Measurements from ENCODE around the gene USP38. TPM values are rescaled to one million over a fixed set of nuclear protein-coding genes. Genes with fewer than 3 reads are reported as not detected.
"Not testable (repeated sequence)": the region's sequence is repeated elsewhere in the genome, so short reads cannot be mapped to it uniquely, and the experiment has no call there.

USP38 gene
- 10 to 100 TPM; 25.9 to 27.9 TPM for total RNA-seq

- ChIA-PET POLR2A (interaction anchor here (1.6 to 2.4 kb wide), 3 partner anchors 15 to 330 kb away, joined by 4 to 9 read pairs (median 9); no protein-coding TSS in a partner anchor), CTCF (no interaction called here)
- Mint-ChIP-seq H3K27ac (peak within 1 kb of the TSS; percentile 90), H3K4me1 (peaks cover 41% of the 10 kb centered on the region), H3K4me3 (peak within 1 kb of the TSS; percentile 87), H3K27me3 (no peaks in the 10 kb centered on the region), H3K9me3 (no peaks in the 10 kb centered on the region), H3K36me3 (ENCODE audit: low read depth) (peaks cover 41% of the 10 kb centered on the region)
- peak; percentile 88 for DNase-seq
Measured at GRCh38 chr4:143184503-143185252, at the start of gene USP38. Gene USP38 (plus strand): TSS chr4:143184917. CDS start chr4:143185451, 534 bp downstream.

GRCh38 chr4:143135358-143135757, 49.4 kb upstream of the USP38 start:
- Mint-ChIP-seq H3K27ac (no peak overlapping the region), H3K4me3 (no peak overlapping the region), H3K9me3 (no peaks in the 10 kb centered on the region), H3K36me3 (ENCODE audit: low read depth) (no peaks in the 10 kb centered on the region), H3K4me1 (no peaks in the 10 kb centered on the region), H3K27me3 (peaks cover 3% of the 10 kb centered on the region)
- DNase-seq = no peak
- POLR2A ChIA-PET = no interaction called here
- CTCF ChIA-PET = no interaction called here

GRCh38 chr4:143140696-143141095, 44.0 kb upstream of the USP38 start:
- no peak for DNase-seq
- POLR2A ChIA-PET = no interaction called here
- Mint-ChIP-seq H3K9me3 (peaks cover 6% of the 10 kb centered on the region), H3K27ac (no peak overlapping the region), H3K36me3 (ENCODE audit: low read depth) (no peaks in the 10 kb centered on the region), H3K4me1 (no peaks in the 10 kb centered on the region), H3K4me3 (no peak overlapping the region), H3K27me3 (peaks cover 3% of the 10 kb centered on the region)
- CTCF ChIA-PET = interaction anchor here (0.5 kb wide), 1 partner anchor 919 kb away, joined by 4 read pairs; no protein-coding TSS in a partner anchor

- Mint-ChIP-seq H3K9me3 (peaks cover 14% of the 10 kb centered on the region), H3K27ac (no peak overlapping the region), H3K4me1 (no peaks in the 10 kb centered on the region), H3K27me3 (peaks cover 6% of the 10 kb centered on the region), H3K36me3 (ENCODE audit: low read depth) (no peaks in the 10 kb centered on the region), H3K4me3 (no peak overlapping the region)
- ChIA-PET CTCF (no interaction called here), POLR2A (no interaction called here)
- no peak for DNase-seq
Measured at GRCh38 chr4:143148521-143148920, 36.2 kb upstream of the USP38 start.

- H3K36me3 Mint-ChIP-seq (ENCODE audit: low read depth) = no peaks in the 10 kb centered on the region
- H3K9me3 Mint-ChIP-seq = peaks cover 13% of the 10 kb centered on the region
- no peak overlapping the region for H3K4me3 Mint-ChIP-seq
- ChIA-PET POLR2A (no interaction called here), CTCF (no interaction called here)
- DNase-seq = no peak
- H3K27ac Mint-ChIP-seq = no peak overlapping the region
- no peaks in the 10 kb centered on the region for H3K4me1 Mint-ChIP-seq
- peaks cover 4% of the 10 kb centered on the region for H3K27me3 Mint-ChIP-seq
Measured at GRCh38 chr4:143156853-143157252, 27.9 kb upstream of the USP38 start.

GRCh38 chr4:143163614-143164013, 21.1 kb upstream of the USP38 start:
- H3K4me1 Mint-ChIP-seq = no peaks in the 10 kb centered on the region
- ChIA-PET CTCF (interaction anchor here (0.5 kb wide), 1 partner anchor 75 kb away, joined by 3 read pairs; no protein-coding TSS in a partner anchor), POLR2A (no interaction called here)
- H3K27me3 Mint-ChIP-seq = no peaks in the 10 kb centered on the region
- no peaks in the 10 kb centered on the region for H3K36me3 Mint-ChIP-seq (ENCODE audit: low read depth)
- no peak overlapping the region for H3K27ac Mint-ChIP-seq
- H3K9me3 Mint-ChIP-seq = peaks cover 2% of the 10 kb centered on the region
- H3K4me3 Mint-ChIP-seq = no peak overlapping the region
- no peak for DNase-seq

GRCh38 chr4:143166722-143167121, 18.0 kb upstream of the USP38 start:
- not testable (repeated sequence) for H3K4me3 Mint-ChIP-seq

GRCh38 chr4:143178923-143179322, 5.8 kb upstream of the USP38 start:
- DNase-seq = no peak
- ChIA-PET CTCF (no interaction called here), POLR2A (no interaction called here)
- H3K27ac Mint-ChIP-seq = no peak overlapping the region
- H3K36me3 Mint-ChIP-seq (ENCODE audit: low read depth) = peaks cover 16% of the 10 kb centered on the region
- peaks cover 6% of the 10 kb centered on the region for H3K9me3 Mint-ChIP-seq
- peaks cover 16% of the 10 kb centered on the region for H3K4me1 Mint-ChIP-seq
- no peaks in the 10 kb centered on the region for H3K27me3 Mint-ChIP-seq
- H3K4me3 Mint-ChIP-seq = no peak overlapping the region

More at GRCh38 chr4:143166722-143167121, 18.0 kb upstream of the USP38 start:
- POLR2A ChIA-PET; H3K4me1 Mint-ChIP-seq; H3K9me3 Mint-ChIP-seq; H3K27ac Mint-ChIP-seq; H3K36me3 Mint-ChIP-seq (ENCODE audit: low read depth); DNase-seq; CTCF ChIA-PET; H3K27me3 Mint-ChIP-seq: not testable (repeated sequence)

GRCh38 chr4:143183513-143184216, 1.1 kb upstream of the USP38 start:
- no peaks in the 10 kb centered on the region for H3K9me3 Mint-ChIP-seq
- CTCF ChIA-PET = no interaction called here
- peaks cover 32% of the 10 kb centered on the region for H3K4me1 Mint-ChIP-seq
- DNase-seq = no peak
- H3K27ac Mint-ChIP-seq = peak overlapping the region; percentile 90
- peak overlapping the region; percentile 87 for H3K4me3 Mint-ChIP-seq
- POLR2A ChIA-PET = interaction anchor here (1.1 to 2.4 kb wide), 2 partner anchors 9 to 331 kb away, joined by 3 to 9 read pairs; no protein-coding TSS in a partner anchor
- H3K27me3 Mint-ChIP-seq = no peaks in the 10 kb centered on the region
- H3K36me3 Mint-ChIP-seq (ENCODE audit: low read depth) = peaks cover 32% of the 10 kb centered on the region

- peaks cover 36% of the 10 kb centered on the region for H3K36me3 Mint-ChIP-seq (ENCODE audit: low read depth)
- ChIA-PET POLR2A (interaction anchor here (1.1 to 2.4 kb wide), 2 partner anchors 8 to 330 kb away, joined by 3 to 9 read pairs; no protein-coding TSS in a partner anchor), CTCF (no interaction called here)
- no peak for DNase-seq
- H3K4me3 Mint-ChIP-seq = peak overlapping the region; percentile 87
- no peaks in the 10 kb centered on the region for H3K9me3 Mint-ChIP-seq
- H3K27ac Mint-ChIP-seq = peak overlapping the region; percentile 90
- H3K27me3 Mint-ChIP-seq = no peaks in the 10 kb centered on the region
- peaks cover 36% of the 10 kb centered on the region for H3K4me1 Mint-ChIP-seq
Measured at GRCh38 chr4:143184217-143184502, 557 bp upstream of the USP38 start.

- no peaks in the 10 kb centered on the region for H3K9me3 Mint-ChIP-seq
- POLR2A ChIA-PET = interaction anchor here (0.9 to 2.4 kb wide), 4 partner anchors 15 to 779 kb away, joined by 3 to 9 read pairs (median 6); no protein-coding TSS in a partner anchor
- CTCF ChIA-PET = no interaction called here
Measured at GRCh38 chr4:143185253-143186107, 763 bp downstream of the USP38 start.

GRCh38 chr4:143186212-143186611, 1.5 kb downstream of the USP38 start:
- Mint-ChIP-seq H3K36me3 (ENCODE audit: low read depth) (peaks cover 51% of the 10 kb centered on the region), H3K27ac (peak overlapping the region; percentile 90), H3K4me1 (peaks cover 54% of the 10 kb centered on the region), H3K27me3 (no peaks in the 10 kb centered on the region), H3K9me3 (no peaks in the 10 kb centered on the region), H3K4me3 (peak overlapping the region; percentile 87)
- DNase-seq = no peak
- ChIA-PET CTCF (no interaction called here), POLR2A (interaction anchor here (0.9 to 2.4 kb wide), 4 partner anchors 14 to 779 kb away, joined by 3 to 9 read pairs (median 6); no protein-coding TSS in a partner anchor)

More at GRCh38 chr4:143185253-143186107, 763 bp downstream of the USP38 start:
- Mint-ChIP-seq H3K27ac (peak overlapping the region; percentile 90), H3K4me3 (peak overlapping the region; percentile 87), H3K4me1 (peaks cover 49% of the 10 kb centered on the region), H3K27me3 (no peaks in the 10 kb centered on the region), H3K36me3 (ENCODE audit: low read depth) (peaks cover 49% of the 10 kb centered on the region)
- no peak for DNase-seq

- peak overlapping the region; percentile 87 for H3K4me3 Mint-ChIP-seq
- H3K9me3 Mint-ChIP-seq = no peaks in the 10 kb centered on the region
- ChIA-PET CTCF (no interaction called here), POLR2A (no interaction called here)
- peaks cover 53% of the 10 kb centered on the region for H3K4me1 Mint-ChIP-seq
- peak overlapping the region; percentile 90 for H3K27ac Mint-ChIP-seq
- no peaks in the 10 kb centered on the region for H3K27me3 Mint-ChIP-seq
- H3K36me3 Mint-ChIP-seq (ENCODE audit: low read depth) = peaks cover 54% of the 10 kb centered on the region
- no peak for DNase-seq
Measured at GRCh38 chr4:143186649-143187048, 1.9 kb downstream of the USP38 start.

Data from activated CD4-positive, alpha-beta memory T cell treated with anti-CD3 and anti-CD28 coated beads, Interleukin-2, amount 10 ng/mL, durations not matched to agents 7 days and 5 days (primary cell).